NCI-H82 (cell line): ENCODE results near the gene SGK2.
"Not testable (repeated sequence)": the region's sequence is repeated elsewhere in the genome, so short reads cannot be mapped to it uniquely, and the experiment has no call there.

ENCODE experiments used
- DNase-seq: peaks from one replicate; lab custom pipeline; 2025; lab: John Stamatoyannopoulos, UW

The SGK2 gene

DNA sequence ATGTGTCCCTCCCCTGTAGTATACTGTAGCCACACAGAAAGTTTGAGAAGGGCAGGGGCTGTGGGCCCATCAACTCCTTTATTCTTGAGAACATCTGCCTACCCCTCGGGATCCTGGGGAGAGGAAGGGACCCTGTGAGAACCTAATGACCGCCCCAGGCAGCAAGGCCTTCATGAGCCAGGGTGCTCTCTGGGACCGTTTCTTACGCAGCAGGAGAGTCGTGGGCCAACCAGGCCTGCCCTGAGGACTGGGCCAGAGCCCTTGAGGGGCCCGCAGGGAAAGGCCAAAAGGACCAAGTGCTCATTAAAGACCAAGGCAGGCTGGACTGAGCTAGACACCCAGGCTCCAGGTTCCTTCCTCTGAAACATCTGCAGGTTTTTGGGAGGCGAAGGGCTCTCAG lies 5.2 kb downstream of the SGK2 start:
- DNase-seq, result no peak

DNA sequence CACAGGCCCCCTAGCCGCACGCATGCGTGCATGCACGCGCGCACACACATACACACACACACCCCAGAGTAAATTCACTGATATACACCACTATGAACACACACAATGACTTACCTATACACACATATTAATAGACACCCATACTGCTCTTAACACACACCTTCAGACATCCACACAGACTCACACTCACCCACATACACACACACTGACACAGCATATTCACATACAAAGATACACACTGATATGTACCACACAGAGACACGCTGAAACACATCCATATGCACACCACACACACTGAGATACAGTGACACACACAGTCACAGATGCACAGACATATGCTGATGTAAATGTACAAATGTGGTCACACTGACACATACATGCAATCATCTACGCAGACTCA lies 5.6 kb downstream of the SGK2 start:
- no peak for DNase-seq

DNA sequence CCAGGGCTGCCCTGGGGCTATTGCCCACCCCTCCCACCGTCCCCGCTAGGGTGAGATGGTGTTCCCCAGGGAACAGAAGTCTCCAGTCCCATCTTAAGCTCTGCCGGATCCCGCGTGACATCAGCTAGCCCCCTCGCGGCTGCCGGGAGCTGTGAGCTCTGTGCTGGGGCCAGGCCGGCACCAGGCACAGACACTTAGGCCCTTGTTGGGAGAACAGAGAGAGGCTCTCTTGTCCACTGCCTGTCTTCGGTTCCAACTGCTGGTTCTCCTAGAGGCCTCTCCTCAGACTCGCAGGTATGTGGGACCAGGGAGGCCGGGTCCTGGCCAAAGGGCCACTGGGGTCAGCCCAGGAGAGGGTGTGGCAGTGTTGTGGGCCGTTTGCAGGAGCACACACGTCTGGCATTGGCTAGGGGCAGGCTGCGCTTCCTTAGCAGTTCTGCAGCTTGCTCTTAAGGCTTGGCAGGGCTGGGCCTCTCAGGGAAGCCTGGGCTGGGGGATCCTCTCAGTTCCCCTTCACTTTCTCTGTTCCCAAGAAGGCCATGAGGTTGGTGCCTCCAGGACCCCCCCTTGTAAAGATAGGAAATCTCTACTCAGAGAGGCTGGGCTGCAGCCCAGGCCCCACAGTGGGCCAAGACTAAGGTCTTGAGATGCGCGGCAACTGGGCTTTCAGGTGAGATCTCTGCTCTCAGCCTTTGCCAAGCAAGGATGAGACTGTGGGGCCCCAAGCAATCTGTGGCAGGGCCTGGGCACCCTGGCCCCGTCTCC lies 6.3 kb downstream of the SGK2 start:
- peak; percentile 41 for DNase-seq

DNA sequence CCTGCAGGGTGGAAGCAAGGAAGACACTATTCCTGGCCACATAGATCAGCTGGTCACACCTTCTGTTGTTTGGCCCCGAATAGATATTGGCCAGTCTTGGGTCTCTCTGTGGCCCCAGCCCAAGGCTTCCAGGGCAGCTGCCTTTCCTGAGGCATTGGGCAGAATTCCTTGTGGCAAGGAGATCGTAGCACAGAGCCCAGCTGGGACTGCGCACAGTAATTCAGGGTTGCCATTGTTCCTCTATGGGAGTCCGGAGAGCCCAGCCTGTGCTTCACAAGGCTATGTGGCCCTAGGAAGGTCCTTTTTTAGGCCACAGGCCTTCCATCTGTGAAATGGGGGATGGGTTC lies 6.9 kb downstream of the SGK2 start:
- no peak for DNase-seq

DNA sequence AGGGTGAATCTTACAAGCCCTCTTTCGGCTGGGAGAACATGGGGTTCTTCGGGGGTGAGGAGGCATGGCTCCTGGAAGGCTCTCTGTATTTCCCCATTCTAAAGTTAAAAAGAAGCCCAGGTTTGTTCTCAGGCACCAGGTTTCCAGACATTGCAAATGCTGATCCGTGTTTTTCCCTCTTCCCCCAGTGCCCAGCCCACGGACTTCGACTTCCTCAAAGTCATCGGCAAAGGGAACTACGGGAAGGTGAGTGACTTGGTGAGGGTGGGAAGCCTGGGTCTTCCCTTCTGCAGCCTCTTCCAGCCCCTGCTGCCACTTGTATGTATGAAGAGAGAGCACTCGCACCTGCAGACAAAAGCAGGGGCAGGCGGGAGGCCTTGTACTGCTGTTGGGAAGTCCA lies 8.7 kb downstream of the SGK2 start:
- DNase-seq, result no peak

DNA sequence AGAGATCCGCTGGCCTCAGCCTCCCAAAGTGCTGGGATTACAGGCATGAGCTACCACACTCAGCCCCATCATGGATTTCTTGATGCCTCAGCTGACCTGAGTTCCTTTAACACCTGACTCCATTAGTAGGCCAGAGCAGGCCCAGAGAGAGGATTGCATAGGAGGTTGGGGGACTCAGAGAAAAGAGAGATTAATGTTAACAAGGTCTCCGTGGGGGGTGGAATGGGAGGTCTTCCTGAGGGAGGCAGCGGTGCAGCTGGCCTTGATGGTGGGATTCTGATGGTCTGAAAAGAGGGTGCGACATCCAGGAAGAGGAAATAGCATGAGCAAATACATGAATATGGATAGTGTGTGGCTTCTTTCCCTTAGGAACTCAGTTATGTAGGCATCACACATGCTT lies 9.9 kb downstream of the SGK2 start:
- no peak for DNase-seq

DNA sequence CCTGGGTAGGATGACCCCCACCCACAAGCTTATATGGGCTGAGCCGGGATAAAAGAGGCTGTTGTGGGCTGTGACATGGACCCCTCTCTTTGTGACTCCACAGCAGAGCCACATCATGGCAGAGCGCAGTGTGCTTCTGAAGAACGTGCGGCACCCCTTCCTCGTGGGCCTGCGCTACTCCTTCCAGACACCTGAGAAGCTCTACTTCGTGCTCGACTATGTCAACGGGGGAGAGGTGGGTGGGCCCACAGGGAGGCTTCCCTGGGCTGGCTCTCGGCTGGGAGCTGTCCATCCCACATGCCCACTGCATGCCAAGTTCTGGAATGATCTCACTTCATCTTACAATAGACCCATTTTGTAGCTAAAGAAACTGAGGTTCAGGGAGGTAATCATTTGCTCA lies 10.5 kb downstream of the SGK2 start:
- no peak for DNase-seq

DNA sequence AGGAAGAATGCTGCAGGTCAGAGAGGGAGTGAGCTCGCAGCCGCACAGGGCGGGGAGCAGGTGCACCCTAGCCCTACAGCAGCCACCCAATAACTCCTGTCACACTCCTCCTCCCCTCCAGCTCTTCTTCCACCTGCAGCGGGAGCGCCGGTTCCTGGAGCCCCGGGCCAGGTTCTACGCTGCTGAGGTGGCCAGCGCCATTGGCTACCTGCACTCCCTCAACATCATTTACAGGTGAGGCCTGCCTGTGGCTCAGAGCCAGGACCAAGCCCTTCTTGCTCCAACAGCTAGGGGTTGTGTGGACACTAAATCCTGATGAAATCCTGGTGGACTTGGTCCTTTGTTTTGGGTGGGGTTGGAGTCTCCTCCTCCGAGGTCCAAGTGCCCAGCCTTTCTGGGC lies 11.7 kb downstream of the SGK2 start:
- DNase-seq, result no peak

DNA sequence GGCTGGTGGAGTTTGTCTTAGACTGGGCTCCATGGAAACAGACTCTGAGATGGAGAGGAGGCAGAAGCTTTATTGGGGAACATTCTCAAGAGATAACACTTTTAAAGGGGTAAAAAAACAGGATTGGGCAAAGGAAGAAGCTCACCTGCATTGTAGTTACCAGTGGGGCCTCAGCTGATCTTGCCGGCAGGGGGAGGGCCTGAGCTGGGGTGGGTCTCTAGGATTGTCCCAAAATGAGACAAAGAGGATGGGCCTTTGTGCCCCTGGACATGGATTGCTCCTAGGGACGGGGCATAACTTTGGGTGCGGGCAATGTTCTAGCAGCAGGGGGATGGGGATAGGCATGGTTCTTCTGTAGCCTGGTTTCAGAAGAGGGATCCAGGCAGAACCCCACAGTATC lies 12.5 kb downstream of the SGK2 start:
- DNase-seq, result no peak

DNA sequence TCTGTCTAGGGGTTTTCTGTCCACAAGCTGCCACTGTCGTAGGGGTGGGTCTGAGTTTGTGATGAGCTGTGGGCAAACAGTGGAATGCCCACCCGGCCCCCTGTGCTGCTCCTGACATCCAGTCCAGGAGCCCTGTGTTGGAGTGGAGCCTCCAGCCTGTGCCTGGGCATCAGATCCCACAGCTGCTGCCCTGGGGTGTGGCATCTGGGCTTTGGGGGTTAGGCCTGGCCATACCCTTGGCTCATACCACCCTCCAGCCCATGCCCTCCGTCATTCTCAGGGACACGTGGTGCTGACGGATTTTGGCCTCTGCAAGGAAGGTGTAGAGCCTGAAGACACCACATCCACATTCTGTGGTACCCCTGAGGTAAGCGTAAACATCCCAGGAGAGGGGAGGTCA lies 12.9 kb downstream of the SGK2 start:
- no peak for DNase-seq

DNA sequence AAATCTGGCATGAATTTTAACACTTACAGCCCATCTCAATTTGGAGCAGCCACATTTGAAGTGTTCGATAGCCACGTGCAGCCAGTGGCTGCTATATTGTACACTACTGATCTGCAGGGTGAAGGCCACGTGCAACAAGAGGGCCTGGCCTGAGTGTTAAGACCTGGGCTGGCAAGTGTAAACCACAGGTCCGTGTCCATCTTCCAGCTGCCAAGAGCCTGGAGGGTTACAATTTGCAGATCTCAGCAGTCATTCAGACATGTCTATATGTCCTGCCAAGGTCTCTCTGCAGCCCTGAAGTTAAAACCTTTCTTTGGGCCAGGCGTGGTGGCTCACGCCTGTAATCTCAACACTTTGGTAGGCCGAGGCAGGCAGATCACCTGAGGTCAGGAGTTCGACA lies 14.1 kb downstream of the SGK2 start:
- no peak for DNase-seq

DNA sequence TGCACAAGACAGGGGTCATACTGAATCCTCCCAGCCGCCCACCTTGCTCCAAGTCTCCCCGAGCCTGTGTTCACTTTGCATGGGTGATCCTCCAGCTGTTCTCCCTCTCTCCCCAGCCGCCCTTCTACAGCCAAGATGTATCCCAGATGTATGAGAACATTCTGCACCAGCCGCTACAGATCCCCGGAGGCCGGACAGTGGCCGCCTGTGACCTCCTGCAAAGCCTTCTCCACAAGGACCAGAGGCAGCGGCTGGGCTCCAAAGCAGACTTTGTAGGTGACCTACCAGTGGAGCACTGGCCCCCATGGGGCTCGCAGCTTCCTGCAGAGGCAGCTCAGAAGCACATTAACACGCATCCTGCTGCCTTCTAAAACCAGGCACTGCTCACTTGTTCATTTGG lies 17.3 kb downstream of the SGK2 start:
- DNase-seq, result no peak

DNA sequence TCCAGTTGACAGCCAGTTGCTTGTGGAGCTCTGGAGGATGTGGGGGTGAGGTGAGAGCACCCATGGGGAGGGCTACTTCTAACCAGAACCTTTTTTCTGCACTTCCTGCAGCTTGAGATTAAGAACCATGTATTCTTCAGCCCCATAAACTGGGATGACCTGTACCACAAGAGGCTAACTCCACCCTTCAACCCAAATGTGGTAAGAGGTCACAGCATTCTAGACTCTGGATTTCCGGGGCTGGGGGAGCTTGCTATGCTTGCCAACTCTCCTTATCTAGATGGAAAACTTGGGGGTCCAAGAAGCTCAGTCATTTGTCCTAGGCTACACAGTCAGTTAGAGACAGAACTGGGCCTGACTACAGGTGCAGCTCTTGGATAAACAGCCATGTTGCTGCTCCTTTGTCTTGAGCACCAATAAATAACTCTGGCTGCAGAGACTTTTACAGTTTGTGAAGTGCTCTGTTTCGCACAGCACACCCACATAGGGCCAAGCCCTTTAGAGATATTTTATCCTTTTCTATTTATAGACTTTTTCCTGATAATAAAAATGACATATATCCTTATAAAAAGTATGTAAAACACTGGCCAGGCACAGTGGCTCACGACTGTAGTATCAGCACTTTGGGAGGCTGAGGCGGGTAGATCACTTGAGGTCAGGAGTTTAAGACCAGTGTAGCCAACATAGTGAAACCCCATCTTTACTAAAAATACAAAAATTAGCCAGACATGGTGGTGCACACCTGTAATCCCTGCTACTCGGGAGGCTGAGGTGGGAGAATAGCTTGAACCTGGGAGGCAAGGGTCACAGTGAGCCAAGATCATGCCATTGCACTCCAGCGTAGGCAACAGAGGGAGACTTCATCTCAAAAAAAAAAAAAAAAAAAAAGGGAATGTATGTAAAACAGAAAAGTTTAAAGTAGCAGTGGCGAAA lies 21.3 kb downstream of the SGK2 start:
- no peak for DNase-seq

DNA sequence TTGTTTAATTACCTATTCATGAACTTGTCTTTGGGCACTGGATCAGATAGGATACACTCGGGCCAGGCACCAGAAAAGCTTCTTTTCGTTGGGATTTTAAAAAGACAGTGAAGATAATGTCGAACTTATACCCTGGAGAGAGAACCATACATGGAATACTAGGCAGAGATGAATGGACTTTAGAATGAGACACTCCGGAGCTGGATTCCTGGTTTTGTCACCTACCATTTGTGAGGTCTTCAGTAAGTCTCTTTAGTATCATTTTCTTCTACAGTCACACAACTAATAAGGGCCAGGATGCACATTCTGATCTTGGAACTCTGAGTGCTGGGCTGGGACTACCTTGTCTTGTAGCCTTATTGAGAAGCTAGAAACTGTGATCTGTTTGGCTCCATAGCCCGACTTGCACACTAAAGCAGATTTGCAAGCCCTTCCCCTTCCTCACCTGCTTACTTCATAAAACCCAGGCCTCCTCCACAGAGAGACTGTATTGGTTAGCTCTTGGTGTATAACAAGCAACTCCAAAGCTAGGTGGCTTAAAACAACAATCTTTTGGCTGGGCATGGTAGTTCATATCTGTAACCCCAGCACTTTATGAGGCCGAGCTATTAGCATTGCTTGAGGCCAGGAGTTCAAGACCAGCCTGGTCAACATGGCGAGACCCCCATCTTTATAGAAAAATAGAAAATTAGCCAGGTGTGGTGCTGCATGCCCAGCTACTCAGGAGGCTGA lies 24.5 kb downstream of the SGK2 start:
- no peak for DNase-seq

DNA sequence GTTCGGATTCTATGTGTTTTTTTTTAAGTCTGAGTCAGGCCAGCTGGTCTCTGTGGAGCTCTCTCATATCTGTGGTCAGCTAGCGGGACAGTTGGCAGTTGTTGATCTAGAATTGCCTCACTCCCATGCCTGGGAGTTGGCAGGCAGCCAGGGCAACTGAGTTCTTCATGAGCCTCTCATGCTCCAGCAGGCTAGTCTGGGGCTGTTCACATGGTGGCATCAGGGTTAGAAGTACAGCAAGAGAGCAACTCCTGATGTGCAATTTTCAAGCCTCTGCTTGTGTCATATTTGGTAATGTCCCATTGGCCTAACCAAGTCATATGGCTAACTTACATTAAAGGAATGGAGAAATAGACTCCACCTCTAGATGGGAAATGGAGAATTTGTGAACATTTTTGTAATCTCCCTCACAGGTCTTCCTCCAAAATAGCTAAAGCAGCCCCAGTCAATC lies 25.2 kb downstream of the SGK2 start:
- DNase-seq, result no peak

DNA sequence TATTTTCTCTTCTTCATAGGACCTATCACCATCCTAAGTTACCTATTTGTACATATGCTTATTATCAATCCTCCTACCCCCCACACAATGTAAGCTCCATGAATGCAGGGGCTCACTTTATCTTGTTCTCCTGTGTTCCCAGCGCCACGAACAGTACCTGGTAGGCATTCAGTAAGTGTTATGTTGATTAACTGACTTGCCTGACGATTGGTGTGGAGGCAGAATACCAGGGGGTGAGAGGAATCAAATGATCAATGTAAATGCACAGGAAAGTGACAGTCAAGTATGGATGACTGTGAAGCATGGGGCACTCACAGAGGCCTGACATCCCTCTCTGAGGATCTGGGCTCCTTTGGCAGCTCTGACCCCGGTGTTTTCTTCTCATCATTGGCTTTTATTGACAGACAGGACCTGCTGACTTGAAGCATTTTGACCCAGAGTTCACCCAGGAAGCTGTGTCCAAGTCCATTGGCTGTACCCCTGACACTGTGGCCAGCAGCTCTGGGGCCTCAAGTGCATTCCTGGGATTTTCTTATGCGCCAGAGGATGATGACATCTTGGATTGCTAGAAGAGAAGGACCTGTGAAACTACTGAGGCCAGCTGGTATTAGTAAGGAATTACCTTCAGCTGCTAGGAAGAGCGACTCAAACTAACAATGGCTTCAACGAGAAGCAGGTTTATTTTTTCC lies 25.8 kb downstream of the SGK2 start:
- DNase-seq, result no peak

DNA sequence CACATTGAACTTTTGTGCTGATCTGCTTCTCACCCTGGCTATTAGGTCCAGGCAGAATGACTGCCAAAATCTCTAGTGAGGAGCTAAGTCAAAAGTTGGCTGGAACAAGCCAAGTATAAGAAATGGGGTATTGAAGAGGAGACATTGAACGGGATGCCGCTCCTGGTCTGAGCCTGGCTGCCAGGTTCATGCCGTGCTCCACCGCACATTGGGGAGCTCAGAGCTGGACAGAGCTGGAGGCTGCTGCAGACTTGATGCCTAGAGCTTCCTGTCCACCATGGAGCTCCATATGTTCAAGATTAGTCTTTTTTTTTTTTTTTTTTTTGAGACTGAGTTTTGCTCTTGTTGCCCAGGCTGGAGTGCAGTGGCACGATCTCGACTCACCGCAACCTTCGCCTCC lies 27.8 kb downstream of the SGK2 start:
- no peak for DNase-seq

DNA sequence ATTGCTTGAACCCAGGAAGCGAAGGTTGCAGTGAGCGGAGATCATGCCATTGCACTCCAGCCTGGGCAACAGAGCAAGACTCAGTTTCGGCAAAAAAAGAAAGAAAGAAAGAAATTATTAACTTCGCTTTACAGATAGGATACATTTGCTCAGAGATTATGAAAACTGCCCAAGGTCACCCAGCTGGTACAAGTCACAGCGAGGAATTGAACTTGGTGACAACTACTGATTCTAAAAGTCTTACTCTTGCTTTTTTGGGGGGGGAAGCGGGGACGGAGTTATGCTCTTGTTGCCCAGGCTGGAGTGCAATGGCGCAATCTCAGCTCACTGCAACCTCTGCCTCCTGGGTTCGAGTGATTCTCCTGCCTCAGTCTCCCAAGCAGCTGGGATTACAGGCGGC lies 29.7 kb downstream of the SGK2 start:
- not testable (repeated sequence) for DNase-seq

DNA sequence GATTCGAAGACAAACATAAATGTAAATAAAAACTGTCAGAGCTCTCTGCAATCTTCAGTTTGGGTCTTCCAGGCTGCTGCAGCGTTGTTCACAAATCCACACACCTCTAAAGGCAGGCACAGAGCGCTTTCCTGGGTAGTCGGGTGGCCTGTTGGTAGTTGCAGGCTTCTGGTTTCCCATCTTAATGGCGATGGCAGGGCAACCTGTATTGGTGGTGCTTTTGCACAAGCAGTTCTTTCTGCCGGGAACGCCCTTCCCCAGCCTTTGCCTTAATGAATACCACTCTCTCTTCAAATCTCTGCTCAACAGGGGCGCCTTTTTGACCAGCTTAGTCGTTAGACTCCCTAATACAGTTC lies 31.2 kb downstream of the SGK2 start:
- DNase-seq, result peak; percentile 68

DNA sequence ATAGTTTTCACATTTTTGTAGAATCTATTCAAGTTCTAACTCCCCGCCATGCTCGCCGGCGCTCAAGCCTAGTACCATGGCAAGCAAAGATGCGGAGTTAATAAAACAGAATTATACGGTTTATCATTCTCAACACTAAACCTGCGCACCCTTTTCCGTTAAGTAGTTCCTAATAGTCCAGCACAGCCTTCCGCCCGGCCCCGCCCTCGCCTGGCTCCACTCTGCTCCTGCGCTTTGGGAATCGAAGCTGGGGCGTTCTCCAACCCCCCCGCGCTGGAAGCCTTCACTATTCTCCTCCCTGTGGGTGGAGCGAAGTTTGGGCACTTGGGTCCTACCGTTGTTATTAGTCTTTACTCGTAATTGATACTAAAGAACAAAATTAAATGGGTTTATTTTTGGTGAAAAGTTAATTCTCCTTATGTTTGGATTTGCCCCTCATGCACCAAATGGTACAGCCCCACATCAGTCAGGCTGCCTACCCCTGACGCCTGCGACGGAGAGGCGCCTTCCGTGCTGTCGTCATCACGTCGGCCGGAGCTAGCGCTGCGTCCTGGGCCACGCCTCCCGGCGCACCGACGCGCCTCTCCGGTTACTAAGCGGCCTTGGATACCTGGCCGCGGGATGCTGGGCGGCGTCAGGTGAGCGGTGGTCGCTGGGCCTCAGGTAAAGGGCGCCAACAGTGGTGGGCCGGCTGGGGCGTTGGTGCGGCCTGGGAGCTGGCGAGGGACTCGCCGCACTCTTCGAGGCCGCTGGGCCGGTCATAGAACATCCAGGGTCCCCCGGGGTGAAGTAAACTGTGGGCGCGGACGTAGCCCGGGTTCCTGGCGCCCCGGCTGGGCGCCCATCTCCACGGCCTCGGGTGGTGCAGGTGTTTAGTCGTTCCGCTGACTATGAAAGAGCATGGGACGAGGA lies 31.8 kb downstream of the SGK2 start, which contains the start of gene IFT52:
Gene IFT52 (plus strand): TSS at position 546 of the 912 bp plus-strand sequence. CDS start 3,762 bp downstream, outside the sequence.
- DNase-seq, result peak; percentile 96

DNA sequence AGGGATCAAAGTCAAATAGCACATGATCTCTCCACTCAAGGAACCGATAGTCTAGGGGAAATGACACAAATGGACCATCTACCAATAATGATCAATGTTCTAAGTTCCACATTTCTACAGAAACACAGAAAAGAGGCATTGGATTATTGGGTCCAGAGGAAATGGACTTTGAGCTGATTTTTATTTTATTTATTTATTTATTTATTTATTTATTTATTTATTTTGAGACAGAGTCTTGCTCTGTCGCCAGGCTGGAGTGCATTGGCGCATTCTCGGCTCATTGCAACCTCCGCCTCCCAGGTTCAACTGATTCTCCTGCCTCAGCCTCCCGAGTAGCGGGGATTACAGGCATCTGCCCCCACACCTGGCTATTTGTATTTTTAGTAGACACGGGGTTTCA lies 43.1 kb downstream of the SGK2 start:
- not testable (repeated sequence) for DNase-seq
